Esophagus squamous epithelium (tissue), 5 donors: Measurements from ENCODE around the gene SNTB2. TPM values are rescaled to one million over a fixed set of nuclear protein-coding genes. Genes with fewer than 3 reads are reported as not detected.

Experiments
- DNase-seq: peaks from one replicate; lab custom pipeline; 2025; lab: John Stamatoyannopoulos, UW
- H3K27ac ChIP-seq, 4 donors: fragments of 200-600 bp; sonication (generic); one replicate each; pipeline ENCODE4 v1.5.1; 2016 to 2019; ENCODE audit warnings: mild to moderate bottlenecking in 1 of 4
- H3K27me3 ChIP-seq, 4 donors: fragments of 200-600 bp; sonication (generic); 1 replicate in 3 of 4; 2 replicates in 1 of 4; pipeline versions ENCODE4 v1.5.1 to v1.6.0; 2017 to 2021; ENCODE audit warnings: antibody characterized with exemption in 1 of 4
- H3K36me3 ChIP-seq, 3 donors: fragments of 200-600 bp; sonication (generic); one replicate each; pipeline ENCODE4 v1.5.1; 2016 to 2019
- H3K4me1 ChIP-seq, 3 donors: fragments of 200-600 bp; sonication (generic); one replicate each; pipeline ENCODE4 v1.5.1; 2017 to 2019
- H3K4me3 ChIP-seq, 4 donors: fragments of 200-600 bp; sonication (generic); 1 replicate in 3 of 4; 2 replicates in 1 of 4; pipeline ENCODE4 v1.5.1; 2016 to 2019; ENCODE audit warnings: mild to moderate bottlenecking in 2 of 4, moderate library complexity in 1 of 4
- H3K9me3 ChIP-seq, 3 donors: fragments of 200-600 bp; sonication (generic); one replicate each; pipeline ENCODE4 v1.5.1; 2016 to 2019
- CTCF ChIP-seq, 6 experiments: fragments of 450-650 bp in 4 of 6; fragments of 200-600 bp in 2 of 6; sonication (generic) in 2 of 6; IDR thresholded peaks; one replicate each; pipeline ENCODE4 v1.5.1; 2016 to 2019; ENCODE audit warnings: antibody characterized with exemption in 6 of 6, mild to moderate bottlenecking in 4 of 6, moderate library complexity in 4 of 6
- POLR2A ChIP-seq, 4 donors: fragments of 450-650 bp; IDR thresholded peaks; one replicate each; pipeline ENCODE4 v1.6.1; 2017; ENCODE audit warnings: antibody characterized with exemption in 4 of 4, mild to moderate bottlenecking in 4 of 4, moderate library complexity in 3 of 4
- WGBS, 2 donors: methylation state at CpG; one replicate each; pipeline ENCODE4 v1.1.5; 2018; 5-methylcytosine and 5-hydroxymethylcytosine counted together
- intact Hi-C: fragments of 100-400 bp; cut with DNase I; formaldehyde crosslinking; loops from one replicate; pipeline ENCODE4 v1.15.0; 2022
- small RNA-seq, 4 donors: library from RNA; depleted of rRNA; stranded (forward); fragments of <200 nt; gene quantifications; one replicate each; pipeline ENCODE3, GENCODE V24; 2016
- total RNA-seq, 4 donors: library from RNA; depleted of rRNA; stranded (reverse); fragments of >200 nt; gene quantifications; one replicate each; pipeline ENCODE4 v1.1.0, GENCODE V29; 2016
- donor health status: DM: yes; HTN: yes; CAD: no.

Gene SNTB2
- total RNA-seq, 4 donors from 2014 or later = 25.5 to 49.6 (median 25.9) TPM

- Histone ChIP-seq H3K4me1 (no peaks in the 10 kb centered on the region), H3K27me3 (no peaks in the 10 kb centered on the region), H3K9me3 (no peaks in the 10 kb centered on the region), H3K4me3 (no peak within 1 kb of the TSS), H3K27ac (no peak within 1 kb of the TSS), H3K36me3 (peaks cover 6 to 52% (median 7%) of the 10 kb centered on the region in 3 donors)
- TF ChIP-seq CTCF (IDR thresholded peaks at IDR 0.05) = no peak
- TF ChIP-seq POLR2A (IDR thresholded peaks at IDR 0.05) = no peak
- intact Hi-C loops = no loop called here
- DNase-seq = no peak
- WGBS, 2 donors = 83 to 89% methylated on average over 12 of the region's 12 CpGs
Measured at GRCh38 chr16:69351309-69352027, 164.5 kb downstream of the SNTB2 start, which contains the start of gene TMED6. Gene TMED6 (minus strand): TSS chr16:69351786. CDS start chr16:69351753, 33 bp downstream.

Small RNA genes within 50 kb of the gene (small RNA-seq; reads per million reads assigned to genes)
- 0 reads per million in 4 donors for gene RF00019
- gene RNU6-22P = 0 reads per million in 4 donors

Other genes with a start within 250 kb of the SNTB2 start
- gene HAS3, start 81.5 kb upstream of the SNTB2 start, total RNA-seq = 100 to 1,000 TPM in 1 of 4 donors, 10 to 100 TPM in 3; 15.8 to 103 (median 51.4) TPM
- gene CHTF8, start 54.6 kb upstream of the SNTB2 start, total RNA-seq = 10 to 100 TPM; 51.2 to 83.4 (median 63.4) TPM
- 10 to 100 TPM; 18.3 to 42.2 (median 28.6) TPM for gene UTP4, start 54.5 kb upstream of the SNTB2 start, total RNA-seq
- gene VPS4A, start 124.2 kb downstream of the SNTB2 start, total RNA-seq = 10 to 100 TPM; 21.5 to 38.9 (median 24.9) TPM
- 10 to 100 TPM; 14.3 to 21.8 (median 21.4) TPM for gene PDF, start 143.4 kb downstream of the SNTB2 start, total RNA-seq
- gene COG8, start 152.4 kb downstream of the SNTB2 start, total RNA-seq = 10 to 100 TPM; 24.0 to 36.0 (median 30.1) TPM
- 10 to 100 TPM; 14.1 to 29.6 (median 25.5) TPM for gene NIP7, start 152.6 kb downstream of the SNTB2 start, total RNA-seq
- not detected for gene TMED6, start 164.6 kb downstream of the SNTB2 start, total RNA-seq
- 10 to 100 TPM in 3 of 4 donors, 1 to 10 TPM in 1; 9.3 to 18.9 (median 12.9) TPM for gene TERF2, start 198.8 kb downstream of the SNTB2 start, total RNA-seq
- gene CYB5B, start 237.5 kb downstream of the SNTB2 start, total RNA-seq = 10 to 100 TPM; 23.7 to 45.7 (median 39.6) TPM